ENCODE measurements around the gene MROH2B. TPM values are rescaled to one million over a fixed set of nuclear protein-coding genes. Genes with fewer than 3 reads are reported as not detected.

The MROH2B gene
- total and polyA plus RNA-seq, 2 experiments from 2014 or later: not detected

GRCh38 chr5:41093803-41094202 lies 22.7 kb upstream of the MROH2B start:
- no peaks in the 10 kb centered on the region for H3K36me3 ChIP-seq
- TF ChIP-seq, protein P1, sequence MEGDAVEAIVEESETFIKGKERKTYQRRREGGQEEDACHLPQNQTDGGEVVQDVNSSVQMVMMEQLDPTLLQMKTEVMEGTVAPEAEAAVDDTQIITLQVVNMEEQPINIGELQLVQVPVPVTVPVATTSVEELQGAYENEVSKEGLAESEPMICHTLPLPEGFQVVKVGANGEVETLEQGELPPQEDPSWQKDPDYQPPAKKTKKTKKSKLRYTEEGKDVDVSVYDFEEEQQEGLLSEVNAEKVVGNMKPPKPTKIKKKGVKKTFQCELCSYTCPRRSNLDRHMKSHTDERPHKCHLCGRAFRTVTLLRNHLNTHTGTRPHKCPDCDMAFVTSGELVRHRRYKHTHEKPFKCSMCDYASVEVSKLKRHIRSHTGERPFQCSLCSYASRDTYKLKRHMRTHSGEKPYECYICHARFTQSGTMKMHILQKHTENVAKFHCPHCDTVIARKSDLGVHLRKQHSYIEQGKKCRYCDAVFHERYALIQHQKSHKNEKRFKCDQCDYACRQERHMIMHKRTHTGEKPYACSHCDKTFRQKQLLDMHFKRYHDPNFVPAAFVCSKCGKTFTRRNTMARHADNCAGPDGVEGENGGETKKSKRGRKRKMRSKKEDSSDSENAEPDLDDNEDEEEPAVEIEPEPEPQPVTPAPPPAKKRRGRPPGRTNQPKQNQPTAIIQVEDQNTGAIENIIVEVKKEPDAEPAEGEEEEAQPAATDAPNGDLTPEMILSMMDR (IDR thresholded peaks at IDR 0.05; ENCODE audit: low read depth, low read length): no peak
- H3K27me3 ChIP-seq: no peaks in the 10 kb centered on the region
- no peaks in the 10 kb centered on the region for H3K9me3 ChIP-seq (ENCODE audit: low read depth)
- no peak overlapping the region for H3K27ac ChIP-seq
- peak in 1 of 2 donors; percentile 61 for DNase-seq (ENCODE audit: low read depth in 1 of 2, low spot score in 1 of 2)
- no peaks in the 10 kb centered on the region for H3K4me1 ChIP-seq (ENCODE audit: low read depth)
- H3K4me3 ChIP-seq: no peak overlapping the region

DNA sequence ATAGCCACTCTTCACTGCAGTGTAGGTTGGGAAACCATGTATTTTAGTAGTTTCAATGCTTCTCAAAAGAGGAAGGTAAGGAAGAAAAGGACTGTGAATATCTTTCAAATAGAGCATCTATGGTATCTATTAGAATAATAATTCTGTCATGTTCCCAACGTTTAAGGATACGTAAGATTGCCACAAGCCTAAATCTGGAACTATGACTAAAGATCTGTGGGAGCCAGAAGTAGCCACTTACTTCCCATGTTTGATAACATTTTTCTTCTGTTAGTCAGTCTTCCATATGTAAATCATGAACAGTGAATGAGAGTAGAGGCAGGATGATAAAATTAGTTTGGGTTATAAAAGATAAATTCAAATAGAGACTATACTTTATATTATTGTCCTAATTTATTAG lies 16.3 kb upstream of the MROH2B start:
- no peaks in the 10 kb centered on the region for H3K27me3 ChIP-seq
- H3K36me3 ChIP-seq: no peaks in the 10 kb centered on the region
- peak in 1 of 2 donors; percentile 80 for DNase-seq (ENCODE audit: low read depth in 1 of 2, low spot score in 1 of 2)
- H3K9me3 ChIP-seq (ENCODE audit: low read depth): no peaks in the 10 kb centered on the region
- H3K4me3 ChIP-seq: no peak overlapping the region
- no peak overlapping the region for H3K27ac ChIP-seq
- no peaks in the 10 kb centered on the region for H3K4me1 ChIP-seq (ENCODE audit: low read depth)
- TF ChIP-seq, protein P1 (IDR thresholded peaks at IDR 0.05; ENCODE audit: low read depth, low read length): no peak

DNA sequence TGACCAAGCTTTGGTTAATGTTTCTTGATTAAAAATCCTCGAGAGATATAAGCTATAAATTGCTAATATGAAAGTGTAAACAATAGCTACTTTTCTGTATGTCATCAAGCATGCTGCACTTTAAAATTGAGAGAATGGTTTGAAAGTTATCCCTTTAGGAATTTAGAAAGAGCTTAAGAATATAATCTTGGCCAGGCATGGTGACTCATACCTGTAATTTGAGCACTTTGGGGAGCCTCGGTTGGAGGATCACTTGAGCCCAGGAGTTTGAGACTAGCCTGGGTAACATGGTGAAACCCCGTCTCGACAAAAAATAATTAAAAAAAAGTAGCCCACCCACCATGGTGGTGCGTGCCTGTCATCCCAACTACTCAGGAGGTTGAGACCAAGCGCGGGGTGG lies 12.2 kb upstream of the MROH2B start:
- Histone ChIP-seq H3K9me3 (ENCODE audit: low read depth) (no peaks in the 10 kb centered on the region), H3K36me3 (no peaks in the 10 kb centered on the region), H3K4me3 (no peak overlapping the region), H3K27ac (no peak overlapping the region), H3K4me1 (ENCODE audit: low read depth) (no peaks in the 10 kb centered on the region), H3K27me3 (no peaks in the 10 kb centered on the region)
- DNase-seq (ENCODE audit: low read depth in 1 of 2, low spot score in 1 of 2): no peak
- TF ChIP-seq, protein P1 (IDR thresholded peaks at IDR 0.05; ENCODE audit: low read depth, low read length): no peak

GRCh38 chr5:41071975-41072374 lies 833 bp upstream of the MROH2B start:
- DNase-seq (ENCODE audit: low read depth in 1 of 2, low spot score in 1 of 2): peak in 1 of 2 donors; percentile 81
- H3K27ac ChIP-seq: no peak overlapping the region
- no peaks in the 10 kb centered on the region for H3K4me1 ChIP-seq (ENCODE audit: low read depth)
- TF ChIP-seq, protein P1 (IDR thresholded peaks at IDR 0.05; ENCODE audit: low read depth, low read length): no peak
- no peaks in the 10 kb centered on the region for H3K9me3 ChIP-seq (ENCODE audit: low read depth)
- no peak overlapping the region for H3K4me3 ChIP-seq
- H3K27me3 ChIP-seq: no peaks in the 10 kb centered on the region
- H3K36me3 ChIP-seq: no peaks in the 10 kb centered on the region

DNA sequence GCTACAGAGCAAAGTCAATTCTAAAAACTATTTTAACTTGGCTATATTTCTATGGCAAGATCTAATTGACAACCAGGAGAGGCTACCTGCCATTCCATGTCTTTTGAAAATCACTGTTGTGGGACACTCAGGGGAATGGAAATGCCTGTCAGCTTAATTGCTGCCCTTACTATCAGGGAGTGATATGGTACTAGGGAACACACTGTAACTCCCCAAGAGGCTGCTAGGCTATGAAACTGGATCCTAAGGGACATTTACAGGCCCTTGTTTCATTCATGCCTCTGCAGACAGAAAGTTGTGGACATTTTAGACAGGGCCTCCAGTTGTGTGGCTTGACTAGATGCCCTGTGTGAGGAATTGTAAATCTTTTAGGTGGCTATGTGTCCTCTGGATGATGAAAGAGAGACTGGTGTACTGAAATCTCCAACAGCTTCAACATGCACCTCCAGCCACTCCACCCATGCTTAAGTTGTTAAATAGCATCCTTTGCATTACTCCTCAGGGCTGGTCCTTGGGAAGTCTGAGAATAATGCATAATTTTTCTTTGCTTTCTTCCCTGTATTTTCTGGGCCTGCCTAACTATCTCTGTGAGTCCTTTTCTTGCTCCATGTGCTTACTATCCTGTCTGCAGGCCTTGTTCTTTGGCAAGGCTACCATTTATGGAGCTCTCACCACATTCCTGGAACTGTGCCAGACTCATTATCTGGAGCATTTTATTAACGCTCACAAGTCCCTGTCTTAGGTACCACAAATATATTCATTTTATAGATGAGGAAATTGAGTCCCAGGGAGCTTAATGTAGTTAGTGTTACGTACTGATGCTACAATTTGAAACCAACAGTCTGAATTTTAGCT lies 3.2 kb downstream of the MROH2B start:
- Histone ChIP-seq H3K27ac (peak overlapping the region; percentile 24), H3K9me3 (ENCODE audit: low read depth) (no peaks in the 10 kb centered on the region), H3K4me1 (ENCODE audit: low read depth) (no peaks in the 10 kb centered on the region), H3K27me3 (no peaks in the 10 kb centered on the region), H3K36me3 (no peaks in the 10 kb centered on the region), H3K4me3 (no peak overlapping the region)
- peak; percentile 31 to 77 for DNase-seq (ENCODE audit: low read depth in 1 of 2, low spot score in 1 of 2)
- TF ChIP-seq, protein P1 (IDR thresholded peaks at IDR 0.05; ENCODE audit: low read depth, low read length): no peak

Data from cardiac muscle cell (in vitro differentiated cells and primary cell).